Activated CD8-positive, alpha-beta memory T cell treated with anti-CD3 and anti-CD28 coated beads, Interleukin-2, amount 10 ng/mL, durations not matched to agents 7 days and 5 days (primary cell): ENCODE measurements around the gene IDH3B. TPM values are rescaled to one million over a fixed set of nuclear protein-coding genes. Genes with fewer than 3 reads are reported as not detected.

Experiments
- ATAC-seq: fragments of 150-1000 bp; cut with Tn5 transposase; one replicate; pipeline ENCODE4 v1.10.0; 2021; ENCODE audit warnings: moderate library complexity
- CTCF ChIA-PET: fragments of 350-600 bp; sonication (Branson Sonifier 250); formaldehyde crosslinking; loops from one replicate; lab custom pipeline; 2021; ENCODE audit warnings: antibody characterized with exemption; lab: Charles Lee
- DNase-seq: peaks from one replicate; pipeline ENCODE4 v3.0.0-alpha.2; 2020
- H3K27ac Mint-ChIP-seq: one replicate; pipeline ENCODE4 v1.8.0; 2021; ENCODE audit warnings: mild to moderate bottlenecking, mixed read lengths
- H3K27me3 Mint-ChIP-seq: one replicate; pipeline ENCODE4 v1.8.0; 2021; ENCODE audit warnings: mixed read lengths
- H3K36me3 Mint-ChIP-seq: one replicate; pipeline ENCODE4 v1.8.0; 2021; ENCODE audit warnings: mild to moderate bottlenecking, mixed read lengths
- H3K4me1 Mint-ChIP-seq: one replicate; pipeline ENCODE4 v1.8.0; 2021; ENCODE audit warnings: mixed read lengths
- H3K4me3 Mint-ChIP-seq: one replicate; pipeline ENCODE4 v1.8.0; 2021; ENCODE audit warnings: mild to moderate bottlenecking, moderate library complexity, mixed read lengths
- H3K9me3 Mint-ChIP-seq: one replicate; pipeline ENCODE4 v1.8.0; 2022; ENCODE audit warnings: low read depth, mixed read lengths
- total RNA-seq, 2 experiments: library from RNA; stranded (reverse); gene quantifications; one replicate each; pipeline ENCODE4 v1.2.3, GENCODE V29; 2021

The IDH3B gene
- total RNA-seq = 10 to 100 TPM; 91.4 to 96.0 TPM

GRCh38 chr20:2663887-2664719 is at the start of gene IDH3B:
Gene IDH3B, minus strand, starts transcription at chr20:2664216. Its CDS starts 28 bp downstream, at chr20:2664188.
- peak; percentile 96 for DNase-seq
- CTCF ChIA-PET = interaction anchor here (0.9 to 2.7 kb wide), 4 partner anchors 12 to 24 kb away, joined by 3 to 21 read pairs (median 4); partner anchors contain the start of gene NOP56
- peak within 1 kb of the TSS; percentile 79 for H3K4me3 Mint-ChIP-seq
- peak within 1 kb of the TSS; percentile 96 for H3K27ac Mint-ChIP-seq
- ATAC-seq = peak; percentile 97
- H3K36me3 Mint-ChIP-seq = peaks cover 10% of the 10 kb centered on the region
- no peaks in the 10 kb centered on the region for H3K9me3 Mint-ChIP-seq
- peaks cover 7% of the 10 kb centered on the region for H3K27me3 Mint-ChIP-seq
- H3K4me1 Mint-ChIP-seq = peaks cover 26% of the 10 kb centered on the region

DNA sequence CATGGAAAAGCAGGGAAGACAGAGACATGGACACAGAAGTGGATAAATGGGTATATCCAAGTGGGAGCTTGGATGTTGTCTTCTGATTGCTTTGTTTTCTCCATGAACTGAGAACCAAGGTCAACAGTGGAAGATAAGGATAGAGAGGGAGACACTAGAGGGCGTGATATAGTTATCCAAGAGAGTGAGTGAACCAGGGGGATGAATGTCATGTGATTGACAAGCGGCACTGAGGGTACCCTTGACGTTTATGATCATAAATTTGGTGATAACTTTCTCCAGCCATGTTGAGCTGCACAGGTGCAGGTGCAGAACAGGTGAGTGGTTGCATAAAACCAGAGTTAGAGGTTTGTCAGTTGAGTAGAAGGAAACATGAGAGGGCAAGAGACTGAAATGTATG is 49.3 kb upstream of the IDH3B start:
- CTCF ChIA-PET = interaction anchor here (0.6 to 2.8 kb wide), 16 partner anchors 11 to 138 kb away, joined by 3 to 28 read pairs (median 4); partner anchors contain the start of gene NOP56

GRCh38 chr20:2709205-2709981 is 45.4 kb upstream of the IDH3B start:
- no peaks in the 10 kb centered on the region for H3K36me3 Mint-ChIP-seq
- ATAC-seq (no peak), DNase-seq (no peak)
- CTCF ChIA-PET = interaction anchor here (1.0 to 3.2 kb wide), 5 partner anchors 16 to 344 kb away, joined by 3 to 13 read pairs (median 4); no protein-coding TSS in a partner anchor
- H3K27ac Mint-ChIP-seq = no peak overlapping the region
- H3K27me3 Mint-ChIP-seq = peaks cover 8% of the 10 kb centered on the region
- H3K4me3 Mint-ChIP-seq = no peak overlapping the region
- H3K4me1 Mint-ChIP-seq = peaks cover 19% of the 10 kb centered on the region
- no peaks in the 10 kb centered on the region for H3K9me3 Mint-ChIP-seq

More for the DNA sequence above, 49.3 kb upstream of the IDH3B start:
- no peak for ATAC-seq
- no peak overlapping the region for H3K27ac Mint-ChIP-seq
- no peaks in the 10 kb centered on the region for H3K36me3 Mint-ChIP-seq
- H3K4me3 Mint-ChIP-seq = no peak overlapping the region
- no peaks in the 10 kb centered on the region for H3K9me3 Mint-ChIP-seq
- peaks cover 3% of the 10 kb centered on the region for H3K4me1 Mint-ChIP-seq
- H3K27me3 Mint-ChIP-seq = peaks cover 10% of the 10 kb centered on the region
- DNase-seq = no peak

GRCh38 chr20:2708665-2709064 is 44.6 kb upstream of the IDH3B start:
- H3K36me3 Mint-ChIP-seq = no peaks in the 10 kb centered on the region
- H3K9me3 Mint-ChIP-seq = no peaks in the 10 kb centered on the region
- no peak for ATAC-seq
- no peak for DNase-seq
- peaks cover 8% of the 10 kb centered on the region for H3K27me3 Mint-ChIP-seq
- H3K27ac Mint-ChIP-seq = no peak overlapping the region
- CTCF ChIA-PET = interaction anchor here (1.1 to 1.3 kb wide), 3 partner anchors 20 to 45 kb away, joined by 3 to 5 read pairs (median 4); no protein-coding TSS in a partner anchor
- no peak overlapping the region for H3K4me3 Mint-ChIP-seq
- peaks cover 19% of the 10 kb centered on the region for H3K4me1 Mint-ChIP-seq

DNA sequence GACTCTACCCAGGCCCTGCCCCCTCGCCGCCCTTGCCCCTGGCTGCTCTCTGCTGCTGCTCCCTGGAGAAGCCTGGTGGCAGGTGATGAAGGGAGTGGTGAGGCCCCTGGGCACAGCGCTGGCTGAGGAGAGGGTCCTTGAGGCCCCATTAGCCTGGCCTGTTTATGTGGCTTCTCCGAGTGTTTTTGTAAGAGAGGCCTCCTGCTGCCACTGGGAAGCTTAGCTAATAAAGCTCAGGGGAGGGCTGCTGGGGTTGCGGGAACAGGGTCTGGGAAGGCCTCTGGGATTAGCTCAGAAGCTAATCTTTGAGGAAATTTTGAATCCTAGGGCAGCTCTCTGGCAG is 44.0 kb upstream of the IDH3B start:
- Mint-ChIP-seq H3K27ac (no peak overlapping the region), H3K4me3 (no peak overlapping the region), H3K9me3 (no peaks in the 10 kb centered on the region), H3K4me1 (peaks cover 19% of the 10 kb centered on the region), H3K27me3 (peaks cover 8% of the 10 kb centered on the region), H3K36me3 (no peaks in the 10 kb centered on the region)
- ATAC-seq (no peak), DNase-seq (no peak)
- CTCF ChIA-PET = interaction anchor here (1.1 to 1.3 kb wide), 2 partner anchors 19 to 46 kb away, joined by 3 to 4 read pairs; no protein-coding TSS in a partner anchor

DNA sequence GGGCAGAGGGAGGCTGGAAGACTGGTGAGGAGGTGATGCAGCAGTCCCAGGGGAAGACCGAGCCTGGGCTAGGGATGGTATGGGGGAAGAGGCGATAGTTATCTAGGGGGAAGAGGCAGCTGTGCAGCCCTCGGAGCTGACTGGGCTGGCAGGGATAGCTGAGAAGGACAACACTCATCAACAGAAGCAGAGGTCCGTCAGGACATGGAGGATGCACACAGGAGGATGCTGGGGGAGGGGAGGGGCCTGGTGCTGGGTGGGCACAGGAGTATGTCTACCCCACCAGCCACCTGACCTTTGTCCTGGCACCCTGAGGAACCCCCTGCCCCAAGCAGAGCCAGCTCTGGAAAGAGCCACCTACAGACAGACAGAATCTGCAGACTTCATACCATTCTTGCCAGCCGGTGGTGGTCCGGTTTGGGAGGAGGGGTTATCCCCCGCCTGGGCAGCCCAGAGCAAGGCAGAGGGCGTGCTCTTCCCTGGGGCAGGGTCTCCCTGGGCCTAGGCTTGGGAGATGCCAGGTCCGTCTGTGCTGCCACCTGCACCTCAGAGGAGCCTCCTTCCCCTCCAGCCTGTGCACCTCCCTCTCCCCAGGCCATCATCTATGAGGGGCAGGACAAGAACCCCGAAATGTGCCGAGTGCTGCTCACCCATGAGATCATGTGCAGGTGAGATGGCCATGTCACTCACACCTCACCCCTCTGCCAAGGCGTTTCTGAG is 43.5 kb upstream of the IDH3B start:
- no peak for DNase-seq
- Mint-ChIP-seq H3K4me1 (peaks cover 19% of the 10 kb centered on the region), H3K27me3 (peaks cover 8% of the 10 kb centered on the region), H3K9me3 (no peaks in the 10 kb centered on the region), H3K27ac (peak overlapping the region; percentile 61), H3K4me3 (no peak overlapping the region), H3K36me3 (no peaks in the 10 kb centered on the region)
- CTCF ChIA-PET = interaction anchor here (0.6 to 2.1 kb wide), 9 partner anchors 11 to 145 kb away, joined by 3 to 11 read pairs (median 3); partner anchors contain the start of gene EBF4
- ATAC-seq = no peak

DNA sequence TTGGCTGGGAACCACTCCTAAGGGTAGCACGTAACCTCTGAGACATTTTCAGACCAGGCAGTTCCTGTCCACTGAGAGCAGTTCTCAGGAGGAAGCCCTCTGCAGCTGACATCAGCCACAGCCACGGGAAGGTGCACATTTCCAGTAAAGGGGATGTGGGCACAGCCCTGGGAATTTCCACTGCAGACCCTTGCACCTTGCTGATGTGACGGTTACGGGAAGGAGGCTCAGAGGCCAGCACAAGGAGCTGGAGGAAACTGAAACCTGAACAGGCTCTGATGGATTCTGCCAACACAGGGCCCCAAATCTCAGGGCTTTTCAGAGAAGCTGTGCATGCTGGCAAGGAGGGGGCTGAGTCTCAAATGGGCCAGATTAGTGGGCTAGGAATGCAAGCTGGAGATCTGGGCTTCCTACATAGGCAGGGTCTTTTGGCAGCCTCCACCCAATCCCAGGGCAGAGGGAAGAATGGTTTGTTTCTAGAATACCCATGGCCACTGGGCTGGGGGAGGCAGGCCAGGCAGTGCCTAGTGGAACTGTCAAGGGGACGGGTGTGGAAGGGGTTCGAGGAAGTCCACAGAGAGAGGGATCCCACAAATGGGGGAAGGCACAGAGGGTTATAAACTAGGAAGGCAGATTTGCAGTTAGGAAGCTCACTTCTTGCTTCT is 42.8 kb upstream of the IDH3B start:
- CTCF ChIA-PET = interaction anchor here (0.6 to 2.1 kb wide), 9 partner anchors 10 to 145 kb away, joined by 3 to 11 read pairs (median 3); partner anchors contain the start of gene EBF4
- no peaks in the 10 kb centered on the region for H3K9me3 Mint-ChIP-seq
- DNase-seq (peak; percentile 57), ATAC-seq (peak; percentile 70)
- peaks cover 19% of the 10 kb centered on the region for H3K4me1 Mint-ChIP-seq
- no peaks in the 10 kb centered on the region for H3K36me3 Mint-ChIP-seq
- peaks cover 8% of the 10 kb centered on the region for H3K27me3 Mint-ChIP-seq
- H3K4me3 Mint-ChIP-seq = no peak overlapping the region
- peak overlapping the region; percentile 61 for H3K27ac Mint-ChIP-seq

- Mint-ChIP-seq H3K4me3 (no peak overlapping the region), H3K27me3 (peaks cover 8% of the 10 kb centered on the region), H3K27ac (no peak overlapping the region), H3K36me3 (no peaks in the 10 kb centered on the region), H3K4me1 (peaks cover 19% of the 10 kb centered on the region), H3K9me3 (no peaks in the 10 kb centered on the region)
- CTCF ChIA-PET = interaction anchor here (0.6 to 2.1 kb wide), 6 partner anchors 9 to 238 kb away, joined by 3 to 11 read pairs (median 6); no protein-coding TSS in a partner anchor
- DNase-seq = no peak
- no peak for ATAC-seq
Observed at GRCh38 chr20:2705931-2706645, 42.1 kb upstream of the IDH3B start.

DNA sequence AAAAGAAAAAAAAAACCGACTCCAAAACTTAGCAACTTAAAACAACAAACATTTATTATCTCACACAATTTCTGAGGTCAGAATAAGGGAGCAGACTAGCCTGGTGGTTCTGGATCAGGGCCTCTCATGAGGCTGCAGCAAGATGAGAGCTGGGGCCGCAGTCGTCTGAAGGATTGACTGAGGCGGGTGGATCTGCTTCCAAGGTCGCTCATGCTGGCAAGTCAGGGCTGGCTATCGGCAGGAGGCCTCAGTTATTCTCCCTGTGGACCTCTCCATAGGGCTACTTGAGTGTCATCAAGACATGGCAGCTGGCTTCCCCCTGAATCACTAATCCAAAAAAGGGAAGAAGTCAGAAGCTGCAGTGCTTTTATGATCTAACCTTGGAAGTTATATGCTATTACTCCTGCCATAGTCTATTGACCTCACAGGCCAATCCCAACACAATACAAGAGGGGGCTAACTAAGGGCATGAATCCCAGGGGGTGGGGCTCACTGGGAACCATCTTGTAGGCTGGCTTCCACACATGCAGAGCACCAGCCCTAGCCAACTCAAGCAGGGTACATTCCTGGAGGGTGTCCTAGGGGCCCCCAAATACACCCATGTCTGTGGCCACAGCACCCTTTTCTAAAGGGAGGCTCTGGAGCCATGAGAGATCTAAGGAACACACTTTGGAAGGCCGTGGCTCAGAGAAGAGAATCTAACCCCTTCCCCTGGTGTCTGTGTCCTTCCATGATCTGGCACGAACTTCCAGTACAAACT is 39.9 kb upstream of the IDH3B start:
- CTCF ChIA-PET = interaction anchor here (1.3 kb wide), 1 partner anchor 50 kb away, joined by 3 read pairs; no protein-coding TSS in a partner anchor
- H3K4me3 Mint-ChIP-seq = no peak overlapping the region
- no peaks in the 10 kb centered on the region for H3K9me3 Mint-ChIP-seq
- H3K4me1 Mint-ChIP-seq = peaks cover 16% of the 10 kb centered on the region
- DNase-seq (no peak), ATAC-seq (no peak)
- no peaks in the 10 kb centered on the region for H3K36me3 Mint-ChIP-seq
- no peak overlapping the region for H3K27ac Mint-ChIP-seq
- peaks cover 6% of the 10 kb centered on the region for H3K27me3 Mint-ChIP-seq

DNA sequence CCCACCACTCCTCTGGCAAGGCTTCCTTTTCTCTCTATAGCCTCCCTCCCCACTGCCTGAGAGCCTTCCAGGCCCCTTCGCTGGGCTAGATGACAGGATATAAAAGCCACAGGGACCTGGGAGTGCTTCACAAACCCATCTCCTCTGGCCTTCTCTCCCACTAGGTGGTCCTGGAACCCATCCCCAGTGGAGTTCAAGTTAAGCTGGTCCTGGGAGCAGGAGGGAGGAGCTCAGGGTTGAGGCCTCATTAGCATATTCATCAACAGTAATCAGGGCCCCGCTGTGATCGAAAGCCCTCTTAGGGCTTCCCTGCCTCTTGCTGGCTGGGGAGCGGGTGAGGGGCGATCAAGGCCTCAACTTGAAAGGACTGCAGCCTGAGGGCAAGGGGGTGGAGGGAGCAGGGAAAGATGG is 37.7 kb upstream of the IDH3B start:
- Mint-ChIP-seq H3K9me3 (no peaks in the 10 kb centered on the region), H3K27ac (no peak overlapping the region), H3K4me3 (no peak overlapping the region), H3K27me3 (peaks cover 16% of the 10 kb centered on the region), H3K4me1 (peaks cover 8% of the 10 kb centered on the region), H3K36me3 (no peaks in the 10 kb centered on the region)
- DNase-seq = peak; percentile 39
- CTCF ChIA-PET = interaction anchor here (0.5 to 1.7 kb wide), 5 partner anchors 12 to 51 kb away, joined by 3 to 8 read pairs (median 4); no protein-coding TSS in a partner anchor
- no peak for ATAC-seq
